ENCODE results near the gene DDR2.
"Not testable (repeated sequence)": the region's sequence is repeated elsewhere in the genome, so short reads cannot be mapped to it uniquely, and the experiment has no call there.

The DDR2 gene

GRCh38 chr1:162799995-162800830 lies 167.9 kb downstream of the DDR2 start:
- H3K4me3 ChIP-seq (ENCODE audit: low read depth, low read length); H3K36me3 ChIP-seq (ENCODE audit: control insufficient read depth, insufficient read depth, low read length); H3K9ac ChIP-seq (ENCODE audit: low read depth, low read length); H3K9me3 ChIP-seq (ENCODE audit: control insufficient read depth, insufficient read depth, low read length); H3K4me1 ChIP-seq (ENCODE audit: control insufficient read depth, insufficient read depth, low read length); H3K27me3 ChIP-seq (ENCODE audit: control insufficient read depth, insufficient read depth, low read length): not testable (repeated sequence)

- not testable (repeated sequence) for H3K4me1 ChIP-seq (ENCODE audit: control insufficient read depth, insufficient read depth, low read length); H3K4me3 ChIP-seq (ENCODE audit: low read depth, low read length); H3K9me3 ChIP-seq (ENCODE audit: control insufficient read depth, insufficient read depth, low read length); H3K9ac ChIP-seq (ENCODE audit: low read depth, low read length); H3K27me3 ChIP-seq (ENCODE audit: control insufficient read depth, insufficient read depth, low read length); H3K36me3 ChIP-seq (ENCODE audit: control insufficient read depth, insufficient read depth, low read length)
Measured at GRCh38 chr1:162807503-162807902, 175.2 kb downstream of the DDR2 start.

GRCh38 chr1:162812357-162812756 lies 180.1 kb downstream of the DDR2 start:
- H3K36me3 ChIP-seq (ENCODE audit: control insufficient read depth, insufficient read depth, low read length); H3K9me3 ChIP-seq (ENCODE audit: control insufficient read depth, insufficient read depth, low read length); H3K4me3 ChIP-seq (ENCODE audit: low read depth, low read length); H3K27me3 ChIP-seq (ENCODE audit: control insufficient read depth, insufficient read depth, low read length); H3K4me1 ChIP-seq (ENCODE audit: control insufficient read depth, insufficient read depth, low read length); H3K9ac ChIP-seq (ENCODE audit: low read depth, low read length): not testable (repeated sequence)

- not testable (repeated sequence) for H3K27me3 ChIP-seq (ENCODE audit: control insufficient read depth, insufficient read depth, low read length); H3K4me3 ChIP-seq (ENCODE audit: low read depth, low read length); H3K9ac ChIP-seq (ENCODE audit: low read depth, low read length); H3K4me1 ChIP-seq (ENCODE audit: control insufficient read depth, insufficient read depth, low read length); H3K36me3 ChIP-seq (ENCODE audit: control insufficient read depth, insufficient read depth, low read length); H3K9me3 ChIP-seq (ENCODE audit: control insufficient read depth, insufficient read depth, low read length)
Measured at GRCh38 chr1:162818136-162818535, 185.9 kb downstream of the DDR2 start.

GRCh38 chr1:162818666-162819065 lies 186.4 kb downstream of the DDR2 start:
- not testable (repeated sequence) for H3K4me3 ChIP-seq (ENCODE audit: low read depth, low read length); H3K4me1 ChIP-seq (ENCODE audit: control insufficient read depth, insufficient read depth, low read length); H3K27me3 ChIP-seq (ENCODE audit: control insufficient read depth, insufficient read depth, low read length); H3K9ac ChIP-seq (ENCODE audit: low read depth, low read length); H3K9me3 ChIP-seq (ENCODE audit: control insufficient read depth, insufficient read depth, low read length); H3K36me3 ChIP-seq (ENCODE audit: control insufficient read depth, insufficient read depth, low read length)

GRCh38 chr1:162822391-162823200 lies 190.3 kb downstream of the DDR2 start:
- peak overlapping the region; percentile 51 for H3K9ac ChIP-seq (ENCODE audit: low read depth, low read length)
- H3K27me3 ChIP-seq (ENCODE audit: control insufficient read depth, insufficient read depth, low read length) = peaks cover 9% of the 10 kb centered on the region
- no peaks in the 10 kb centered on the region for H3K36me3 ChIP-seq (ENCODE audit: control insufficient read depth, insufficient read depth, low read length)
- H3K4me3 ChIP-seq (ENCODE audit: low read depth, low read length) = peak overlapping the region; percentile 76
- H3K4me1 ChIP-seq (ENCODE audit: control insufficient read depth, insufficient read depth, low read length) = peaks cover 3% of the 10 kb centered on the region
- no peaks in the 10 kb centered on the region for H3K9me3 ChIP-seq (ENCODE audit: control insufficient read depth, insufficient read depth, low read length)

GRCh38 chr1:162823231-162823630 lies 191.0 kb downstream of the DDR2 start:
- peak overlapping the region; percentile 76 for H3K4me3 ChIP-seq (ENCODE audit: low read depth, low read length)
- H3K27me3 ChIP-seq (ENCODE audit: control insufficient read depth, insufficient read depth, low read length) = peaks cover 9% of the 10 kb centered on the region
- no peak overlapping the region for H3K9ac ChIP-seq (ENCODE audit: low read depth, low read length)
- H3K4me1 ChIP-seq (ENCODE audit: control insufficient read depth, insufficient read depth, low read length) = peaks cover 3% of the 10 kb centered on the region
- H3K9me3 ChIP-seq (ENCODE audit: control insufficient read depth, insufficient read depth, low read length) = no peaks in the 10 kb centered on the region
- H3K36me3 ChIP-seq (ENCODE audit: control insufficient read depth, insufficient read depth, low read length) = no peaks in the 10 kb centered on the region

GRCh38 chr1:162823771-162824525 lies 191.7 kb downstream of the DDR2 start:
- H3K4me3 ChIP-seq (ENCODE audit: low read depth, low read length) = no peak overlapping the region
- no peak overlapping the region for H3K9ac ChIP-seq (ENCODE audit: low read depth, low read length)
- no peaks in the 10 kb centered on the region for H3K9me3 ChIP-seq (ENCODE audit: control insufficient read depth, insufficient read depth, low read length)
- peaks cover 9% of the 10 kb centered on the region for H3K27me3 ChIP-seq (ENCODE audit: control insufficient read depth, insufficient read depth, low read length)
- no peaks in the 10 kb centered on the region for H3K36me3 ChIP-seq (ENCODE audit: control insufficient read depth, insufficient read depth, low read length)
- H3K4me1 ChIP-seq (ENCODE audit: control insufficient read depth, insufficient read depth, low read length) = peaks cover 3% of the 10 kb centered on the region

- Histone ChIP-seq H3K36me3 (ENCODE audit: control insufficient read depth, insufficient read depth, low read length) (no peaks in the 10 kb centered on the region), H3K9ac (ENCODE audit: low read depth, low read length) (no peak overlapping the region), H3K27me3 (ENCODE audit: control insufficient read depth, insufficient read depth, low read length) (no peaks in the 10 kb centered on the region), H3K4me3 (ENCODE audit: low read depth, low read length) (no peak overlapping the region), H3K9me3 (ENCODE audit: control insufficient read depth, insufficient read depth, low read length) (no peaks in the 10 kb centered on the region), H3K4me1 (ENCODE audit: control insufficient read depth, insufficient read depth, low read length) (peaks cover 3% of the 10 kb centered on the region)
Measured at GRCh38 chr1:162829268-162829667, 197.0 kb downstream of the DDR2 start.

- Histone ChIP-seq H3K9me3 (ENCODE audit: control insufficient read depth, insufficient read depth, low read length) (no peaks in the 10 kb centered on the region), H3K9ac (ENCODE audit: low read depth, low read length) (no peak overlapping the region), H3K36me3 (ENCODE audit: control insufficient read depth, insufficient read depth, low read length) (no peaks in the 10 kb centered on the region), H3K4me1 (ENCODE audit: control insufficient read depth, insufficient read depth, low read length) (peaks cover 3% of the 10 kb centered on the region), H3K27me3 (ENCODE audit: control insufficient read depth, insufficient read depth, low read length) (no peaks in the 10 kb centered on the region), H3K4me3 (ENCODE audit: low read depth, low read length) (no peak overlapping the region)
Measured at GRCh38 chr1:162832470-162832869, 200.2 kb downstream of the DDR2 start.

GRCh38 chr1:162835157-162835899 lies 203.1 kb downstream of the DDR2 start:
- Histone ChIP-seq H3K4me1 (ENCODE audit: control insufficient read depth, insufficient read depth, low read length) (peaks cover 3% of the 10 kb centered on the region), H3K27me3 (ENCODE audit: control insufficient read depth, insufficient read depth, low read length) (no peaks in the 10 kb centered on the region), H3K4me3 (ENCODE audit: low read depth, low read length) (no peak overlapping the region), H3K9ac (ENCODE audit: low read depth, low read length) (no peak overlapping the region), H3K36me3 (ENCODE audit: control insufficient read depth, insufficient read depth, low read length) (no peaks in the 10 kb centered on the region), H3K9me3 (ENCODE audit: control insufficient read depth, insufficient read depth, low read length) (no peaks in the 10 kb centered on the region)
